ENCODE results near the gene GRM5.

GRM5 gene

DNA sequence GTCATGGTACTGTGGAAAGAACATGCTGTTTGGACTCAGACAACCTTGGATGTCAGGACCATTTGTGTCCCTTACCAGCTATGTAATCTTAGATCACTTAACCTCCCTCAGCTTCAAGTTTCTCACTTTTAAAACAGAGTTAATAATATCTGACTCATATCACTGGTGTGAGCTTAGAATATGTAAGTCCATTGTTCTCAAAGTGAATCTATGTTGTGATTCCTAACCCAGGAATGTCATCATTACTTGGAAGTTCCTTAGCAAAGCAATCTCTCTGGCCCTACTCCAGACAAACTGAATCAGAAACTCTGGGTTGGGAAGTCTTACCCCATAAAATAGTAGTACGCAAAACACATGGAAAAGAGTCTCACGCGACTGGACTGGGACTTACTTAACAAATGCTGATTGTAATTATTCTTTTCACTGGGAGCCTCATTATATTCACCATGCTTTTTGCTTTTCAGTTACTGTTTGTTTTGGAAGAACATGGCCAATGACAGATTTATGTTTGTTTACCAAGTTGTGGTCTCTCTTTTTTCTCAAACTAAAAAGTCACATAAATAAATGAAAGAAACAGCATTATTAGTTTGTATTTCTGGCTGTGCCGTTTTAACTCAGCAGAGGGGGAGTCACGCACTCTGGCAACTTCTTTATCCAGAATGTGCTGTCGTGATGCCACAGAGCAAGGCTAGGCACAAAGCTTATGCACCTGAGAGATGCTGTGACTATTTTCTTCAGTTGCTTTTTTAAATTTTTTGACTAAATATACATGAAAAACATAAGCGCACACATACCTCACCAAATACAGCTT, 510.6 kb downstream of the GRM5 start:
- H3K4me1 ChIP-seq: no peaks in the 10 kb centered on the region
- H2AFZ ChIP-seq: no peak overlapping the region
- no peak overlapping the region for H3K27ac ChIP-seq
- no peak overlapping the region for H3K4me2 ChIP-seq (ENCODE audit: low read length)
- TF ChIP-seq CTCF (IDR thresholded peaks at IDR 0.05): no peak
- H3K36me3 ChIP-seq (ENCODE audit: control insufficient read depth, insufficient read depth, low read length): no peaks in the 10 kb centered on the region
- H3K4me3 ChIP-seq (ENCODE audit: low read depth, low read length): no peak overlapping the region
- no peaks in the 10 kb centered on the region for H3K9me3 ChIP-seq (ENCODE audit: control insufficient read depth, low read length)
- H3K27me3 ChIP-seq (ENCODE audit: control insufficient read depth, insufficient read depth, low read length): no peaks in the 10 kb centered on the region
- no peak overlapping the region for H3K9ac ChIP-seq
- H3K79me2 ChIP-seq: no peaks in the 10 kb centered on the region

GRCh38 chr11:88553204-88553603, 512.6 kb downstream of the GRM5 start:
- Histone ChIP-seq H2AFZ (no peak overlapping the region), H3K9me3 (ENCODE audit: control insufficient read depth, low read length) (no peaks in the 10 kb centered on the region), H3K36me3 (ENCODE audit: control insufficient read depth, insufficient read depth, low read length) (no peaks in the 10 kb centered on the region), H3K4me3 (ENCODE audit: low read depth, low read length) (no peak overlapping the region), H3K79me2 (no peaks in the 10 kb centered on the region), H3K9ac (no peak overlapping the region), H3K27ac (no peak overlapping the region), H3K4me2 (ENCODE audit: low read length) (no peak overlapping the region), H3K4me1 (no peaks in the 10 kb centered on the region), H3K27me3 (ENCODE audit: control insufficient read depth, insufficient read depth, low read length) (no peaks in the 10 kb centered on the region)
- TF ChIP-seq CTCF (IDR thresholded peaks at IDR 0.05): no peak

- Histone ChIP-seq H3K4me3 (ENCODE audit: low read depth, low read length) (no peak overlapping the region), H3K9me3 (ENCODE audit: control insufficient read depth, low read length) (no peaks in the 10 kb centered on the region), H3K9ac (no peak overlapping the region), H3K27ac (no peak overlapping the region), H3K4me1 (no peaks in the 10 kb centered on the region), H2AFZ (no peak overlapping the region), H3K27me3 (ENCODE audit: control insufficient read depth, insufficient read depth, low read length) (no peaks in the 10 kb centered on the region), H3K36me3 (ENCODE audit: control insufficient read depth, insufficient read depth, low read length) (no peaks in the 10 kb centered on the region), H3K4me2 (ENCODE audit: low read length) (no peak overlapping the region), H3K79me2 (no peaks in the 10 kb centered on the region)
- TF ChIP-seq CTCF (IDR thresholded peaks at IDR 0.05): peak; percentile 17
Observed at GRCh38 chr11:88552379-88553062, 513.3 kb downstream of the GRM5 start.

GRCh38 chr11:88544656-88545280, 521.0 kb downstream of the GRM5 start:
- H3K4me3 ChIP-seq (ENCODE audit: low read depth, low read length): no peak overlapping the region
- no peak overlapping the region for H3K9ac ChIP-seq
- H3K9me3 ChIP-seq (ENCODE audit: control insufficient read depth, low read length): no peaks in the 10 kb centered on the region
- TF ChIP-seq CTCF (IDR thresholded peaks at IDR 0.05): no peak
- H3K27ac ChIP-seq: no peak overlapping the region
- no peak overlapping the region for H2AFZ ChIP-seq
- no peaks in the 10 kb centered on the region for H3K27me3 ChIP-seq (ENCODE audit: control insufficient read depth, insufficient read depth, low read length)
- H3K4me2 ChIP-seq (ENCODE audit: low read length): no peak overlapping the region
- no peaks in the 10 kb centered on the region for H3K79me2 ChIP-seq
- no peaks in the 10 kb centered on the region for H3K36me3 ChIP-seq (ENCODE audit: control insufficient read depth, insufficient read depth, low read length)
- no peaks in the 10 kb centered on the region for H3K4me1 ChIP-seq

Measured in parathyroid adenoma (tissue), 2 donors.